ENCODE data around the gene RSU1.

GRCh38 chr10:16803464-16803863, 13.8 kb downstream of the RSU1 start:
- TF ChIP-seq CTCF (IDR thresholded peaks at IDR 0.05) = no peak
- TF ChIP-seq POLR2A (IDR thresholded peaks at IDR 0.05) = no peak
- no peak for TF ChIP-seq EP300 (IDR thresholded peaks at IDR 0.05)

Measured in sigmoid colon (tissue), 4 donors.